ENCODE measurements around the gene TCF7L2.

- TF ChIP-seq CTCF (conservative IDR thresholded peaks at IDR 0.05 in 1 of 2, IDR thresholded peaks at IDR 0.05 in 1 of 2; ENCODE audit: extremely low read depth in 1 of 2, insufficient read depth in 1 of 2, low read depth in 1 of 2, low read length in 2 of 2) (no peak), EZH2 (IDR thresholded peaks at IDR 0.05; ENCODE audit: borderline replicate concordance, low read length) (no peak)
These were observed 35.6 kb upstream of the TCF7L2 start for GRCh38 chr10:112914288-112914952.

Data from mammary epithelial cell (primary cell).